Heart left ventricle (tissue), 16 donors: ENCODE data around the gene OAS3. TPM values are rescaled to one million over a fixed set of nuclear protein-coding genes. Genes with fewer than 3 reads are reported as not detected.
"Not testable (repeated sequence)": the region's sequence is repeated elsewhere in the genome, so short reads cannot be mapped to it uniquely, and the experiment has no call there.

Source experiments
- ATAC-seq, 4 donors: fragments of 200-7000 bp; cut with Tn5 transposase; one replicate each; pipeline ENCODE4 v1.9.1; 2020 to 2022; ENCODE audit warnings: moderate library complexity in 4 of 4, mild to moderate bottlenecking in 3 of 4, moderate number of reproducible peaks in 1 of 4
- DNase-seq, 5 donors: peaks; one replicate each; pipeline ENCODE4 v3.0.0-alpha.2; 2020
- H3K27ac ChIP-seq, 12 donors: fragments of 200-600 bp; sonication (generic) in 4 of 12; one replicate each; pipeline versions ENCODE4 v1.5.0 to v1.8.0; 2016 to 2022; ENCODE audit warnings: mild to moderate bottlenecking in 2 of 12
- H3K27me3 ChIP-seq, 9 donors: fragments of 200-600 bp; sonication (generic) in 2 of 9; one replicate each; pipeline versions ENCODE4 v1.5.1 to v1.8.0; 2016 to 2022; ENCODE audit warnings: mild to moderate bottlenecking in 3 of 9
- H3K36me3 ChIP-seq, 9 donors: fragments of 200-600 bp; sonication (generic) in 2 of 9; one replicate each; pipeline versions ENCODE4 v1.5.0 to v1.8.0; 2018 to 2022; ENCODE audit warnings: mild to moderate bottlenecking in 2 of 9
- H3K4me1 ChIP-seq, 12 donors: fragments of 200-600 bp; sonication (generic) in 4 of 12; one replicate each; pipeline versions ENCODE4 v1.5.0 to v1.8.0; 2016 to 2022; ENCODE audit warnings: mild to moderate bottlenecking in 3 of 12
- H3K4me3 ChIP-seq, 12 donors: fragments of 200-600 bp; sonication (generic) in 4 of 12; one replicate each; pipeline versions ENCODE4 v1.5.0 to v1.8.0; 2017 to 2022; ENCODE audit warnings: mild to moderate bottlenecking in 9 of 12, moderate library complexity in 4 of 12
- H3K9me3 ChIP-seq, 12 donors: fragments of 200-600 bp; sonication (generic) in 4 of 12; one replicate each; pipeline versions ENCODE4 v1.5.0 to v1.8.0; 2016 to 2022; ENCODE audit warnings: mild to moderate bottlenecking in 1 of 12
- CTCF ChIP-seq, 12 donors: fragments of 200-600 bp; sonication (generic) in 4 of 12; IDR thresholded peaks; one replicate each; pipeline versions ENCODE4 v1.5.0 to v1.8.0; 2018 to 2022; ENCODE audit warnings: antibody characterized with exemption in 12 of 12, mild to moderate bottlenecking in 5 of 12
- POLR2A ChIP-seq, 2 donors: fragments of 450-650 bp; IDR thresholded peaks; one replicate each; pipeline ENCODE4 v1.6.1; 2017; ENCODE audit warnings: antibody characterized with exemption in 2 of 2, mild to moderate bottlenecking in 2 of 2, moderate library complexity in 2 of 2
- WGBS, 4 donors: extraction: QIAGEN DNeasy Blood & Tissue Kit in 2 of 4; methylation state at CpG; one replicate each; pipeline versions ENCODE4 v1.1.5 to v1.1.7; 2013 to 2018; 5-methylcytosine and 5-hydroxymethylcytosine counted together
- intact Hi-C, 10 donors: fragments of 100-400 bp; cut with DNase I; formaldehyde crosslinking; loops; one replicate each; pipeline versions ENCODE4 v1.11.1 to v1.14.2; 2022
- polyA plus RNA-seq, 2 donors: library from polyadenylated mRNA; stranded (reverse); fragments of 200-250 nt; gene quantifications; one replicate each; pipeline ENCODE4 v1.2.3, GENCODE V29; 2013
- total RNA-seq, 9 donors: library from RNA; depleted of rRNA in 2 of 9; stranded (reverse); fragments of >200 nt in 2 of 9; fragmentation: NEBNext Ultra II Directional in 3 of 9; extraction: Animal tissue kit (Norgen Biotek cat#: 25700) in 3 of 9; gene quantifications; one replicate each; pipeline versions ENCODE4 v1.1.0 to v1.2.4, GENCODE V29; 2016 to 2023
- donor health status: ischemic (EF 13 %, LVEDD 7.1; RV severe dilation, severe dysfunction).
- donor health status: healthy with polysubstance abuse.
- donor health status: DM: no; HTN: yes; CAD: no.
- donor health status: DM: no; HTN: no; CAD: no.
- donor health status: ischemic (EF 25% LVEDD 6.9; RV normal size, moderate dysfunction).
- donor health status: ischemic (EF 25% LVEDD 5.7; RV mildly dilated, moderate dysfunction).
- donor health status: healthy.
- donor health status: DM: yes; HTN: yes; CAD: no.
- donor health status: ischemic (EF 35%, LVEDD 5.7; RV mildly dilated, moderate dysfunction).
- donor health status: nonischemic (EF 11% LVEDD 7.7; RV severe dilation, severe dysfunction).
- donor health status: DM: yes; HTN: yes; CAD: no.
- donor health status: PGD.
- donor health status: ischemic (EF 29% LVEDD 5.4; RV normal size, mild dysfunction).
- donor health status: nonischemic (EF 23%, LVEDD 6.1; RV moderate dilation, normal function).

The OAS3 gene
- total and polyA plus RNA-seq, 11 donors = 4.1 to 45.1 (median 7.5) TPM

GRCh38 chr12:112987561-112987960 lies 49.3 kb downstream of the OAS3 start:
- intact Hi-C loops = no loop called here
- 77 to 81% (median 78%) methylated on average over 2 of the region's 2 CpGs for WGBS, 4 donors
- Histone ChIP-seq H3K4me3 (no peak overlapping the region), H3K27me3 (no peaks in the 10 kb centered on the region), H3K4me1 (peaks cover 0 to 6% (median 0%) of the 10 kb centered on the region in 12 donors), H3K36me3 (peaks cover 0 to 62% (median 33%) of the 10 kb centered on the region in 9 donors), H3K9me3 (peaks cover 0 to 25% (median 6%) of the 10 kb centered on the region in 12 donors), H3K27ac (no peak overlapping the region)
- TF ChIP-seq POLR2A (IDR thresholded peaks at IDR 0.05) (no peak), CTCF (IDR thresholded peaks at IDR 0.05) (no peak)
- DNase-seq (no peak), ATAC-seq (no peak)

GRCh38 chr12:112988224-112988623 lies 50.0 kb downstream of the OAS3 start:
- Histone ChIP-seq H3K27ac (no peak overlapping the region), H3K27me3 (no peaks in the 10 kb centered on the region), H3K9me3 (peaks cover 0 to 19% (median 6%) of the 10 kb centered on the region in 12 donors), H3K4me3 (no peak overlapping the region), H3K4me1 (peaks cover 0 to 6% (median 0%) of the 10 kb centered on the region in 12 donors), H3K36me3 (peaks cover 0 to 65% (median 35%) of the 10 kb centered on the region in 9 donors)
- intact Hi-C loops = no loop called here
- ATAC-seq (no peak), DNase-seq (no peak)
- 52 to 70% (median 58%) methylated on average over 3 of the region's 3 CpGs for WGBS, 4 donors
- TF ChIP-seq CTCF (IDR thresholded peaks at IDR 0.05) = no peak
- TF ChIP-seq POLR2A (IDR thresholded peaks at IDR 0.05) = no peak

GRCh38 chr12:112988823-112989385 lies 50.6 kb downstream of the OAS3 start:
- intact Hi-C loops, ATAC-seq: not testable (repeated sequence)

GRCh38 chr12:112989806-112990205 lies 51.5 kb downstream of the OAS3 start:
- no peak for ATAC-seq
- H3K27ac ChIP-seq = no peak overlapping the region
- TF ChIP-seq CTCF (IDR thresholded peaks at IDR 0.05) = no peak
- no peak for TF ChIP-seq POLR2A (IDR thresholded peaks at IDR 0.05)
- WGBS, 4 donors = 41 to 56% (median 52%) methylated on average over 1 of the region's 1 CpG
- no peak for DNase-seq
- peaks cover 0 to 71% (median 37%) of the 10 kb centered on the region in 9 donors for H3K36me3 ChIP-seq
- H3K4me1 ChIP-seq = peaks cover 0 to 6% (median 0%) of the 10 kb centered on the region in 12 donors
- H3K4me3 ChIP-seq = no peak overlapping the region
- no peaks in the 10 kb centered on the region for H3K27me3 ChIP-seq
- intact Hi-C loops = loop anchor here in 2 of 10 donors (5.0 kb wide), 2 partner anchors 42 to 162 kb away; no protein-coding TSS in a partner anchor
- peaks cover 0 to 6% (median under 1%) of the 10 kb centered on the region in 12 donors for H3K9me3 ChIP-seq

More at GRCh38 chr12:112988823-112989385, 50.6 kb downstream of the OAS3 start:
- WGBS, 4 donors = 82 to 94% (median 87%) methylated on average over 3 of the region's 3 CpGs
- not testable (repeated sequence) for DNase-seq, H3K4me1 ChIP-seq, H3K27me3 ChIP-seq, H3K4me3 ChIP-seq, H3K27ac ChIP-seq
- Histone ChIP-seq H3K9me3 (peaks cover 0 to 15% (median 6%) of the 10 kb centered on the region in 12 donors), H3K36me3 (peaks cover 0 to 70% (median 36%) of the 10 kb centered on the region in 9 donors)
